Measurements from ENCODE around the gene RBMS3. TPM values are rescaled to one million over a fixed set of nuclear protein-coding genes. Genes with fewer than 3 reads are reported as not detected.
A peak's percentile ranks its signal among the peaks of the same experiment; 100 is the strongest.
"Not testable (repeated sequence)": the region's sequence is repeated elsewhere in the genome, so short reads cannot be mapped to it uniquely, and the experiment has no call there.

RBMS3 gene
- total RNA-seq, 1 experiment from 2014 or later = 5.9 TPM

- DNase-seq (ENCODE audit: low read depth, low spot score) = no peak
- in situ Hi-C loops (cut with HindIII; ENCODE audit: low pct_unique_long_range_greater_than_20kb, low sequenced_read_pairs) = no loop called here
Observed at GRCh38 chr3:30020380-30020779, 739.5 kb downstream of the RBMS3 start.

DNA sequence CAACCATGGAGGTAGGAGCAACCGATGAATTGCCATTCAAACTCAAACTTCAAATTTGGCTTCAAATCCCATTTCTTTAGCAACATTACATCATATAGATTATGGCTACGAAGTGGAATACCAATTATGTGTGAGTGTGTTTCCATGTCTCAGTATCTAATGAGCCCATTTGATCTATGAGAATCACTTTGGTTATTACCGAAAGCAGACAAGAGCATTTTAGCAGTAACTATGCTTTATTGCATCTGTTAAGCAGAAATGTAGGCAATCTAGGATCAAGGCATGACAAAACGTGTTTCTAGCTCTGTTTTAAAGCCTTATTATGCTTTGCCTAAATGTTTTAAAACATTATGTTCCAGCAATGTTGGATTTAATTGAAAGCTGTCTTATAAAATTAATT, 743.6 kb downstream of the RBMS3 start:
- no peak for DNase-seq (ENCODE audit: low read depth, low spot score)
- in situ Hi-C loops (cut with HindIII; ENCODE audit: low pct_unique_long_range_greater_than_20kb, low sequenced_read_pairs) = no loop called here

DNA sequence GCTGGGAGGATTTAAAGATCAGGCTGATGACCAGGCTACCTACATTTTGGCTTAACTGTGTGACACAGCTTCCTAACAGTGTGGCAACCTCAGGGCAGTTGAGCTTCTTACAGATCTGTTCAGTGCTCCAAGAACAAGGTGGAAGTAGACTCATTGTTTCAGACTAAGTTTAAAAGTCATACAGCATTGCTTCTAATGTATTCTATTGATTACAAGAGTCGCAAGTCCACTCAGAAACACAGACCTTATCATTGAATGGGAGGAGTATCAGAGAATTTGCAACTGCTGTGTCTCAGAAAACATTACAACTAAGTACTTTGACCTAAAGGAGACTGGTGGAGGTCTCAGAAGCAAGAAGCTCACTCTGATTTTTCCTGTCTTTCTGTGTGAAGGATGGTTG, 746.0 kb downstream of the RBMS3 start:
- in situ Hi-C loops (cut with HindIII; ENCODE audit: low pct_unique_long_range_greater_than_20kb, low sequenced_read_pairs) = no loop called here
- no peak for DNase-seq (ENCODE audit: low read depth, low spot score)

GRCh38 chr3:30034246-30034991, 753.5 kb downstream of the RBMS3 start:
- no peak for DNase-seq (ENCODE audit: low read depth, low spot score)
- in situ Hi-C loops (cut with HindIII; ENCODE audit: low pct_unique_long_range_greater_than_20kb, low sequenced_read_pairs) = no loop called here

DNA sequence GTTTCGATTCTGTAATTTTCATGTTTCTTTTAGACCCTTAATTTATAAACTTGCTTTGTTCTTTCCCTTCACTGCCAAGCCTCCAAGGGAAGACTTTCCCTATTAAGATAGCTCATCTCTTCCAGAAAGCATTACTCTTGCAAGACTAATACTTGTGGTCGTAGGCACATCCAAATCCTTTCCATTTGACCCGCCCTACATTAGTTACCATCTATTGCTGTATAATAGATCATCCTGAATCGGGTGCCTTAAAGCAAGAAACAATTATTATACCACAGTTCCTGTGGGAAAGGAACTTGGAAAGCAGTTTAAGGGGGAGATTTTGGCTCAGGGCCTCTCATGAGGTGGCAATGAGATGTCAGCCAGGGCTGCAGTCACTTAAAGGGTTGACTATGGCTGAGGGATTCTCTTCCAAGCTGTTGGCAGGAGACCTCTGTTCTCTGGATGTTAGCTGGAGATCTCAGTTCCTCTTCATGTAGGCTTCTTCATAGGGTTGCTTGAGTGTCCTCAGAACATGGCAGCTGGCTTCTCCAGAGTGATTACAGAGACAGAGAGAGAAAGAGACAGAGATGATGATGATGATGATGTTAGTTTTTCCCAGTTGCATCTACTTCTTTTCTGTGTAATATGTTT, 755.2 kb downstream of the RBMS3 start:
- no peak for DNase-seq (ENCODE audit: low read depth, low spot score)
- in situ Hi-C loops (cut with HindIII; ENCODE audit: low pct_unique_long_range_greater_than_20kb, low sequenced_read_pairs) = no loop called here

DNA sequence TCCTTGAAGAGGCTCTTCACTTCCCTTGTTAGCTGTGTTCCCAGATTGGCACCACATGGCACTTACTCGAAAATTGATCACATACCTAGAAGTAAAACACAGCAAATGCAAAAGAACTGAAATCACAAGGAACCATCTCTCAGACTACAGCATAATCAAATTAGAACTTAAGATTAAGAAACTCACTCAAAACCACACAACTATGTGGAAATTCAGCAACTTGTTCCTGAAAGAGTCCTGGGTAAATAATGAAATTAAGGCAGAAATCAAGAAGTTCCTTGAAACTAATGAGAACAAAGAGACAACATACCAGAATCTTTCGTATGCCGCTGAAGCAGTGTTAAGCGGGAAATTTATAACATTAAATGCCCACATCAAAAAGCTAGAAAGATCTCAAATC, 759.3 kb downstream of the RBMS3 start:
- in situ Hi-C loops (cut with HindIII; ENCODE audit: low pct_unique_long_range_greater_than_20kb, low sequenced_read_pairs) = no loop called here
- DNase-seq (ENCODE audit: low read depth, low spot score) = no peak

GRCh38 chr3:30041481-30041880, 760.6 kb downstream of the RBMS3 start:
- DNase-seq (ENCODE audit: low read depth, low spot score); in situ Hi-C loops (cut with HindIII; ENCODE audit: low pct_unique_long_range_greater_than_20kb, low sequenced_read_pairs): not testable (repeated sequence)

DNA sequence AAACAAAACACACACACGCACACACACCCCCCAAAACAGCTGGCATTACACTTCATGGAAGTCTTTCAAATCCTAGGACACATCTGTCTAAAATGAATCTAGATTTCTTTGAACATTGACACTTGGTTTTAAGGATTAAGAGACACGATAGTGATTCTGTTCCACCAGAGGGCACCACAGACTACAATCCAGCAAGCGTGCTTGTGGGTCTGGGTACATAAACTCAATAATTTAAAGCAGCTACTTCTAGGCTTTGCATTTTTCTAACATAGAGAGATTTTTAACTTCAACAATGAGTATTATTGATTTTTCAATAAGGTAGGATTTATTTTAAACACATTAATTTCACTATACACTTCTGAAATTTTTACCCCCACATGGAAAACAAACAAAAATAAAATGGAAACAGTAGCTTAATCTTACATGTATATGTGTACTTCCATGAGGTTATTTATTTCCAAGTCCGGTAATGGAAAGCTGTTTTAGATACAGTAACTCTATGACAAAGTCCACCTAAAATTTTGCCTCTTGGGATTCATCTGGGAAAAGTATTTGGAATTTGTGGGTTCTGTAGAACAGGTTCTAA, 761.5 kb downstream of the RBMS3 start:
- peak; percentile 80 for DNase-seq (ENCODE audit: low read depth, low spot score)
- in situ Hi-C loops (cut with HindIII; ENCODE audit: low pct_unique_long_range_greater_than_20kb, low sequenced_read_pairs) = no loop called here

DNA sequence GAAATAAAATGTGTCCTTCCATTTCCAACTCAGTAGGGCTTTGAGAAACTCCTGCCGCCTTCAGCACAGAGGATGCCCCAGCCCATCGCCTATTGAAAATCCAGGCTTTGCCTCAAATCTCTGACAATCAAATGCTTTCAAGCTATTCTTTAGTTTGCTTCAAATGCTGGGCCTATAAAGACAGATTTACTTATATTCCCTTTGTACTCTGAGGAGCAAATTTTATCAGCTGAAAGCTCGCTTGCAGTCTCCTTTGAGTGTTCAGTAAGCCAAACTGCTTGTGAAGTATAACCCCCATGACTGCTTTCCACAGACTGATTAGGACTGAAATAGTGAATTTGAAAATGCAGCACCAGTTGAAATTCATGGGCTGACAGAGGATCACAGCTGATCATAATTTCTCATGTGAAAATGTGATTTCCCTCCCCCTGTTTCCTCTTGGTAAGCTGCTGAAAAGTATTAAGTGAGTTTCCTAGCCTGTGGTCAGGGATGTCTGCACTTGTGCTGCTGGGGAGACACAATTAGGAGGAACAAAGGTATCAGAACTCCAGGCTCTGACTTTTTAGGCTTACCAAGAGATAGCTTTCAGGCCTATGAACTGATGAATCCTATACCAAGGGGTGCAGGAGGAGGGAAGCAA, 762.2 kb downstream of the RBMS3 start:
- DNase-seq (ENCODE audit: low read depth, low spot score) = no peak
- in situ Hi-C loops (cut with HindIII; ENCODE audit: low pct_unique_long_range_greater_than_20kb, low sequenced_read_pairs) = no loop called here

DNA sequence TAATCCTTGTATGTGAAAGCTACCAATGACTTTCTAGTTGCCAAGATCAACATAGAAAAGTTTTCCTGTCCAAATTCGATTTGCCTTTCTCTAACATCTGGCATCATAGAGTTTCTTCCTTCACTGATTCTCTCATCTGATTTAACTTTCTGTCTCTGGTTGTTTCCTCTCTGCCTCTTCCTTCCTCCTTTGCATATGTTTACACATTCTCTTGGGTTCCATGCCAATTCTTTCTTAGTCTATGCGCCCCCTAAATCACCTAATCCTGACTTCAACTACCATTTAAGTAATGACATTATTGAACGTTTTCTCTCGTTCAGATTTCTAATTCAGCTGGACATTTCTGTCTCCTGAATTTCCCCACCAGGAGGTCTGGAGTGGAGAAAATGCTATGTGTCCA, 763.6 kb downstream of the RBMS3 start:
- in situ Hi-C loops (cut with HindIII; ENCODE audit: low pct_unique_long_range_greater_than_20kb, low sequenced_read_pairs) = no loop called here
- no peak for DNase-seq (ENCODE audit: low read depth, low spot score)

DNA sequence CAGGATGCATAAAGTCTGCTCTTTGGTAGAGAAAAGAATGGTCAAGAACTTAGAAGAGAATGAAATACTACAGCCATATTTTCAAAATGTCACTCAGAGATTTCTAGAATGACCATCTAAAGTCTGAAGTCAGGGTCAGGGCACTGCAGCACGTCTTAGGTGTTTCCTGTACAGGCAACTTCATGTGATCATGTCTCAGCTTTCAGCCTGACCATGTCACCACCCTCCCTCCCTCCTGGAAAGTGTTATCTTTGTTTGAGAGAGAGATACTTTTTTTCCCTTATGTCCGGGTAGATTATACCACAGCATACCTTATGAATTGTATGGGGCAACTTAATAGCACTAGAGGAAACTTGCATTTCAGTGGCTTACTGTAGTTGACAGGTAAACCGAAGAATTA, 767.6 kb downstream of the RBMS3 start:
- in situ Hi-C loops (cut with HindIII; ENCODE audit: low pct_unique_long_range_greater_than_20kb, low sequenced_read_pairs) = no loop called here
- peak; percentile 10 for DNase-seq (ENCODE audit: low read depth, low spot score)

DNA sequence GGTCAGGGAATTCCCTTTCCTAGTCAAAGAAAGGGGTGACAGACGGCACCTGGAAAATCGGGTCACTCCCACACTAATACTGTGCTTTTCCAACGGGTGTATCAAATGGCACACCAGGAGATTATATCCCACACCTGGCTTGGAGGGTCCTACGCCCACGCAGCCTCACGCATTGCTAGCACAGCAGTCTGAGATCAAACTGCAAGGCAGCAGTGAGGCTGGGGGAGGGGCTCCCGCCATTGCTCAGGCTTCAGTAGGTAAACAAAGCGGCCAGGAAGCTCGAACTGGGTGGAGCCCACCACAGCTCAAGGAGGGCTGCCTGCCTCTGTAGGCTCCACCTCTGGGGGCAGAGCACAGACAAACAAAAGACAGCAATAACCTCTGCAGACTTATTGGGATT, 769.2 kb downstream of the RBMS3 start:
- in situ Hi-C loops (cut with HindIII; ENCODE audit: low pct_unique_long_range_greater_than_20kb, low sequenced_read_pairs); DNase-seq (ENCODE audit: low read depth, low spot score): not testable (repeated sequence)

- no peak for DNase-seq (ENCODE audit: low read depth, low spot score)
- in situ Hi-C loops (cut with HindIII; ENCODE audit: low pct_unique_long_range_greater_than_20kb, low sequenced_read_pairs) = no loop called here
Observed at GRCh38 chr3:30059240-30059639, 778.4 kb downstream of the RBMS3 start.

Small RNA genes within 50 kb of the gene (small RNA-seq; reads per million reads assigned to genes)
- gene MTND4LP9 = 0 reads per million in 2 experiments
